ENCODE results near the gene NALCN.

Gene NALCN

GRCh38 chr13:101111894-101112293 lies 304.4 kb downstream of the NALCN start:
- no peaks in the 10 kb centered on the region for H3K9me3 ChIP-seq (ENCODE audit: control insufficient read depth, low read depth, low read length)
- no peaks in the 10 kb centered on the region for H3K36me3 ChIP-seq (ENCODE audit: control insufficient read depth, low read depth, low read length)
- no peaks in the 10 kb centered on the region for H3K27me3 ChIP-seq (ENCODE audit: control insufficient read depth, insufficient read depth, low read length)
- no peak overlapping the region for H3K9ac ChIP-seq (ENCODE audit: low read length)
- no peak overlapping the region for H3K27ac ChIP-seq (ENCODE audit: low read length)
- no peak overlapping the region for H3K4me3 ChIP-seq (ENCODE audit: low read length)
- H3K4me1 ChIP-seq (ENCODE audit: control insufficient read depth, low read depth, low read length) = peaks cover 34% of the 10 kb centered on the region

GRCh38 chr13:101109005-101109404 lies 307.3 kb downstream of the NALCN start:
- Histone ChIP-seq H3K27ac (ENCODE audit: low read length) (no peak overlapping the region), H3K36me3 (ENCODE audit: control insufficient read depth, low read depth, low read length) (no peaks in the 10 kb centered on the region), H3K9me3 (ENCODE audit: control insufficient read depth, low read depth, low read length) (no peaks in the 10 kb centered on the region), H3K4me3 (ENCODE audit: low read length) (no peak overlapping the region), H3K4me1 (ENCODE audit: control insufficient read depth, low read depth, low read length) (peaks cover 5% of the 10 kb centered on the region), H3K9ac (ENCODE audit: low read length) (no peak overlapping the region), H3K27me3 (ENCODE audit: control insufficient read depth, insufficient read depth, low read length) (no peaks in the 10 kb centered on the region)

- no peaks in the 10 kb centered on the region for H3K36me3 ChIP-seq (ENCODE audit: control insufficient read depth, low read depth, low read length)
- no peak overlapping the region for H3K9ac ChIP-seq (ENCODE audit: low read length)
- H3K27ac ChIP-seq (ENCODE audit: low read length) = no peak overlapping the region
- H3K9me3 ChIP-seq (ENCODE audit: control insufficient read depth, low read depth, low read length) = no peaks in the 10 kb centered on the region
- H3K4me3 ChIP-seq (ENCODE audit: low read length) = no peak overlapping the region
- H3K4me1 ChIP-seq (ENCODE audit: control insufficient read depth, low read depth, low read length) = no peaks in the 10 kb centered on the region
- H3K27me3 ChIP-seq (ENCODE audit: control insufficient read depth, insufficient read depth, low read length) = no peaks in the 10 kb centered on the region
Observed at GRCh38 chr13:101098873-101099272, 317.4 kb downstream of the NALCN start.

- Histone ChIP-seq H3K9me3 (ENCODE audit: control insufficient read depth, low read depth, low read length) (no peaks in the 10 kb centered on the region), H3K4me3 (ENCODE audit: low read length) (no peak overlapping the region), H3K9ac (ENCODE audit: low read length) (no peak overlapping the region), H3K27me3 (ENCODE audit: control insufficient read depth, insufficient read depth, low read length) (no peaks in the 10 kb centered on the region), H3K36me3 (ENCODE audit: control insufficient read depth, low read depth, low read length) (no peaks in the 10 kb centered on the region), H3K27ac (ENCODE audit: low read length) (no peak overlapping the region), H3K4me1 (ENCODE audit: control insufficient read depth, low read depth, low read length) (no peaks in the 10 kb centered on the region)
Observed at GRCh38 chr13:101092985-101093384, 323.3 kb downstream of the NALCN start.

GRCh38 chr13:101090287-101090686 lies 326.0 kb downstream of the NALCN start:
- Histone ChIP-seq H3K36me3 (ENCODE audit: control insufficient read depth, low read depth, low read length) (no peaks in the 10 kb centered on the region), H3K27me3 (ENCODE audit: control insufficient read depth, insufficient read depth, low read length) (no peaks in the 10 kb centered on the region), H3K4me1 (ENCODE audit: control insufficient read depth, low read depth, low read length) (no peaks in the 10 kb centered on the region), H3K9ac (ENCODE audit: low read length) (no peak overlapping the region), H3K4me3 (ENCODE audit: low read length) (no peak overlapping the region), H3K9me3 (ENCODE audit: control insufficient read depth, low read depth, low read length) (no peaks in the 10 kb centered on the region), H3K27ac (ENCODE audit: low read length) (no peak overlapping the region)

- Histone ChIP-seq H3K9ac (ENCODE audit: low read length) (no peak overlapping the region), H3K36me3 (ENCODE audit: control insufficient read depth, low read depth, low read length) (no peaks in the 10 kb centered on the region), H3K4me1 (ENCODE audit: control insufficient read depth, low read depth, low read length) (no peaks in the 10 kb centered on the region), H3K27me3 (ENCODE audit: control insufficient read depth, insufficient read depth, low read length) (no peaks in the 10 kb centered on the region), H3K4me3 (ENCODE audit: low read length) (no peak overlapping the region), H3K27ac (ENCODE audit: low read length) (no peak overlapping the region), H3K9me3 (ENCODE audit: control insufficient read depth, low read depth, low read length) (no peaks in the 10 kb centered on the region)
Observed at GRCh38 chr13:101085551-101085950, 330.8 kb downstream of the NALCN start.

- no peaks in the 10 kb centered on the region for H3K4me1 ChIP-seq (ENCODE audit: control insufficient read depth, low read depth, low read length)
- no peak overlapping the region for H3K27ac ChIP-seq (ENCODE audit: low read length)
- H3K9ac ChIP-seq (ENCODE audit: low read length) = no peak overlapping the region
- H3K9me3 ChIP-seq (ENCODE audit: control insufficient read depth, low read depth, low read length) = no peaks in the 10 kb centered on the region
- no peaks in the 10 kb centered on the region for H3K36me3 ChIP-seq (ENCODE audit: control insufficient read depth, low read depth, low read length)
- H3K4me3 ChIP-seq (ENCODE audit: low read length) = no peak overlapping the region
- H3K27me3 ChIP-seq (ENCODE audit: control insufficient read depth, insufficient read depth, low read length) = no peaks in the 10 kb centered on the region
Observed at GRCh38 chr13:101082441-101082840, 333.9 kb downstream of the NALCN start.

GRCh38 chr13:101080616-101081015 lies 335.7 kb downstream of the NALCN start:
- no peaks in the 10 kb centered on the region for H3K4me1 ChIP-seq (ENCODE audit: control insufficient read depth, low read depth, low read length)
- no peaks in the 10 kb centered on the region for H3K36me3 ChIP-seq (ENCODE audit: control insufficient read depth, low read depth, low read length)
- no peaks in the 10 kb centered on the region for H3K9me3 ChIP-seq (ENCODE audit: control insufficient read depth, low read depth, low read length)
- H3K27me3 ChIP-seq (ENCODE audit: control insufficient read depth, insufficient read depth, low read length) = no peaks in the 10 kb centered on the region
- H3K4me3 ChIP-seq (ENCODE audit: low read length) = no peak overlapping the region
- H3K9ac ChIP-seq (ENCODE audit: low read length) = no peak overlapping the region
- no peak overlapping the region for H3K27ac ChIP-seq (ENCODE audit: low read length)

GRCh38 chr13:101065329-101065728 lies 351.0 kb downstream of the NALCN start:
- Histone ChIP-seq H3K4me3 (ENCODE audit: low read length) (no peak overlapping the region), H3K4me1 (ENCODE audit: control insufficient read depth, low read depth, low read length) (no peaks in the 10 kb centered on the region), H3K27me3 (ENCODE audit: control insufficient read depth, insufficient read depth, low read length) (no peaks in the 10 kb centered on the region), H3K36me3 (ENCODE audit: control insufficient read depth, low read depth, low read length) (no peaks in the 10 kb centered on the region), H3K9me3 (ENCODE audit: control insufficient read depth, low read depth, low read length) (no peaks in the 10 kb centered on the region), H3K27ac (ENCODE audit: low read length) (no peak overlapping the region), H3K9ac (ENCODE audit: low read length) (no peak overlapping the region)

- no peaks in the 10 kb centered on the region for H3K27me3 ChIP-seq (ENCODE audit: control insufficient read depth, insufficient read depth, low read length)
- H3K9me3 ChIP-seq (ENCODE audit: control insufficient read depth, low read depth, low read length) = no peaks in the 10 kb centered on the region
- no peak overlapping the region for H3K9ac ChIP-seq (ENCODE audit: low read length)
- no peak overlapping the region for H3K4me3 ChIP-seq (ENCODE audit: low read length)
- no peak overlapping the region for H3K27ac ChIP-seq (ENCODE audit: low read length)
- H3K36me3 ChIP-seq (ENCODE audit: control insufficient read depth, low read depth, low read length) = no peaks in the 10 kb centered on the region
- H3K4me1 ChIP-seq (ENCODE audit: control insufficient read depth, low read depth, low read length) = no peaks in the 10 kb centered on the region
Observed at GRCh38 chr13:101059793-101060192, 356.5 kb downstream of the NALCN start.

- Histone ChIP-seq H3K36me3 (ENCODE audit: control insufficient read depth, low read depth, low read length) (no peaks in the 10 kb centered on the region), H3K27me3 (ENCODE audit: control insufficient read depth, insufficient read depth, low read length) (no peaks in the 10 kb centered on the region), H3K9ac (ENCODE audit: low read length) (no peak overlapping the region), H3K9me3 (ENCODE audit: control insufficient read depth, low read depth, low read length) (no peaks in the 10 kb centered on the region), H3K4me3 (ENCODE audit: low read length) (no peak overlapping the region), H3K4me1 (ENCODE audit: control insufficient read depth, low read depth, low read length) (no peaks in the 10 kb centered on the region), H3K27ac (ENCODE audit: low read length) (no peak overlapping the region)
Observed at GRCh38 chr13:101058841-101059240, 357.5 kb downstream of the NALCN start.

GRCh38 chr13:101053301-101054093 lies 362.8 kb downstream of the NALCN start:
- H3K9ac ChIP-seq (ENCODE audit: low read length) = no peak overlapping the region
- no peaks in the 10 kb centered on the region for H3K36me3 ChIP-seq (ENCODE audit: control insufficient read depth, low read depth, low read length)
- no peak overlapping the region for H3K4me3 ChIP-seq (ENCODE audit: low read length)
- no peaks in the 10 kb centered on the region for H3K9me3 ChIP-seq (ENCODE audit: control insufficient read depth, low read depth, low read length)
- no peak overlapping the region for H3K27ac ChIP-seq (ENCODE audit: low read length)
- H3K4me1 ChIP-seq (ENCODE audit: control insufficient read depth, low read depth, low read length) = no peaks in the 10 kb centered on the region
- no peaks in the 10 kb centered on the region for H3K27me3 ChIP-seq (ENCODE audit: control insufficient read depth, insufficient read depth, low read length)

All from iPS-18a (cell line).